Activated CD4-positive, alpha-beta T cell treated with anti-CD3 and anti-CD28 coated beads, Interleukin-2, amount 50 U/mL, for 24 hours (primary cell): ENCODE data around the gene ABI3BP.

ENCODE experiments used
- DNase-seq, 2 donors: peaks; one replicate each; pipeline ENCODE4 v3.0.0-alpha.2; 2020; ENCODE audit warnings: low read depth in 1 of 2, low spot score in 1 of 2

The ABI3BP gene

DNA sequence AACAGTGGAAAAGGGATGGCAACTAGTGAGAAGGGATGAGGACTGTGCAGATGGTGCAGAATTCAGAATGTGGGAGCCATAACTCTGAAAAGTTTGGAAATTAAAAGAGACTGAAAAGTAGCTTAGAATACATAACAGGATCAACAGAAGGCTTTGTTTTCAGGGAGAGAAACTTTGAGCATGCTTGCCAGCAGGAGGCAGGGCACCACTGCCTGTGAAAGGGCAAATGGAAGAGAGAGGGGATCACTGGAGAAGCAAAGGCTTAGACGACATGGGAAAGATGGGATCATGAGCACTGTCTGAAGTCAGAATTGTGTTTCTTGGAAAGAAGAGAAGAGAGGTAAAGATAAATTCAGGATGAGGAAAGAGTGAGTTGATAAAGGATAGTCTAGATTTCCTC lies 99.6 kb downstream of the ABI3BP start:
- no peak for DNase-seq

DNA sequence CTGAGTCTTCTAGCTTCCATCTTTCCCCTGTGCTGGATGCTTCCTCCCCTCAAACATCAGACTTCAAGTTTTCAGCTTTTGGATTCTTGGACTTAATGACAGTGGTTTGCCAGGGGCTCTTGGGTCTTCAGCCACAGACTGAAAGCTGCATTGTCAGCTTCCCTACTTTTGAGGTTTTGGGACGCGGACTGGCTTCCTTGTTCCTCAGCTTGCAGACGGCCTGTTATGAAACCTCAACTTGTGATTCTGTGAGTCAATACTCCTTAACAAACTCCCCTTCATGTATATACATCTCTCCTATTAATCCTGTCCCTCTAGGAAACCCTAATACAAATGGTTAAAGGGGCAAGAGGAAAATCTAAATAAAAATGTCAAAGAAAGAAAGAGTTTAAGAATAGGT lies 100.1 kb downstream of the ABI3BP start:
- no peak for DNase-seq

DNA sequence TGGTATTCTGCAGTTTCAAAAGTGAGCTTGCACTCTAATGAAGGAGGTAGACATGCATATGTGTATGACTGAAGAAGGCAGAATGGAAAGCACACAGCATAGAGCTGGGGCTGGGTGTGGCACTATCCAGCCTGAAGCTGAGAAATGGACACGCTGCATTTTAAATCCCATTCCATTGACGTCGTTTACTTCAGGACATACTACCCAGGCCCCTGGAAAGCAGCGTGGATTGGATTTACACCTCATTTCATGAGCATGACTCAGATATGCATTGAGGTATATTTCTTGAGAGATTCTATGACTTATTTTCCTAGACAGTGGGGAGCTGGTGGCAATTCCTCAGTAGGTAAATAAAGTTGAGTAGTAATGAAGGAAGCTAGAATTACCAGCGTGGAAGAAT lies 101.4 kb downstream of the ABI3BP start:
- no peak for DNase-seq

DNA sequence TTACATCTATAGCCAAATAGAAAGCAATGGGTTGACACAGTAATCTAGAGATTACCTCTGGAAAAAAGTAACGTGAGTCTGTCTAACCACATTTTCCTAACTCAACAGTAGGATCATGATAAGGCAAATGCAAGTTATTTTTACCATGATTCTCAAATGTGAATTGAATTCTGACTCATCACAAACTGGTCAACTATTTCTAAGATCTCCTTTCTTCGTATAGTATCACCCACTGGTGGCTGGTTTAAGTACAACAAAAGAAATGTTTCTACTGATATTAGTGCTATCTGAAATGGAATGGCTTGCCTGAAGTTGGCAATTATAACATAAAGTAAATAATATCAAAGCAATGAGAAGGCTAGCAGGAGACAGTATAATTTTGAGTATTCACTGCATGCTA lies 102.2 kb downstream of the ABI3BP start:
- DNase-seq = no peak

DNA sequence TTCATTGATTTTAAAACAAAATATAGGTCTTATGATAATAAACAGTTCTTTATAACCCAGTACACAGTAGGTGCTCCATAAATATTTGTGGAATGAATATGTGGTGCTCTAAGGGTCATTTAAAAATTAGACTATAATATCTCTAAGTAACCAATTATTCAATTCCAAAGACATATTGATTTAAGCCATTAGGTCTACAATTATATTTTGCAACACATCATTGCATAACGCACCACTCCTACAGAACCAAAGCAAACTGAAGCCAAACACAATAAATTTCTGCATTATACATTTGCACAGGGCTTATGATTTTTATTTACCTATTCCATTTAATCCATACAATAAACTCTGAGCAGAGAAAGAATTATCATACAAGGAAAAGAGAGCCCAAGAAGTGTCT lies 104.3 kb downstream of the ABI3BP start:
- no peak for DNase-seq

DNA sequence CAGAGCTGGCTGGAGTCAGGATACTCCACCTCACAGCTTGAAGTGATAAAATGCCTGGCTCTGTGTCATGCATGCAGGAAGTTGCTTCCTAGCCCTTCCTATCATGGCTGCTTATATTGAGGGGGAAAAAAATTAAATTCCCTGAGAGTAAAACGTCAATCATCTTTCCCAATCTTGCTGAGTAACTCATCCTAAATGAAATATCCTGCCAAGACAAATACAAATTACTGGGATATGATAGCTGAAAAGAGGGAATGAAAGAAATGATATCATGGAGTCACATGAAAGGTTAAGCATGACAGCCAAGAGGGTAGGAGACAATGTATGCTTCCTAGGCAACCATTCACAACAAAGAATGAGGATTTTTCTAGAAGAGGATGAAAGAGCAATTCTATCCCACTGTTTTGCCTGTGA lies 110.6 kb downstream of the ABI3BP start:
- no peak for DNase-seq

DNA sequence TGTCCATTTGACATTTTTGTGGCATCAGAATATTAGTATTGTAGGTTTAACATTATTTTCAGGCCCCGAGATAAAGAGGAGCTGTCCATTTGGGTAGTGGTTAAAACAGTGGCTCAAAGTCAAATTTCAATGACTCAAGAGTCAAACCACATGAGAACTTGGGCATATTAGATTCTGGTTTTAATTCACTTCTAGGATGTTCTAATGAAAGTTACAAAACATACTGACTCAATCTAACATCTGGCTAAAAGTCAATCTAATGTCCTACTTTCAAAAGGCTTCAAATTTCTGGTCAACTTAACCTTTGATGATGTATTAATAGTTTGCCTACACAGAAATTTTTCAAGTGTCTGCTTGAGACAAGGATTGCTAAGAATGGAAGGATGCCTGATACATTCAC lies 112.4 kb downstream of the ABI3BP start:
- no peak for DNase-seq

DNA sequence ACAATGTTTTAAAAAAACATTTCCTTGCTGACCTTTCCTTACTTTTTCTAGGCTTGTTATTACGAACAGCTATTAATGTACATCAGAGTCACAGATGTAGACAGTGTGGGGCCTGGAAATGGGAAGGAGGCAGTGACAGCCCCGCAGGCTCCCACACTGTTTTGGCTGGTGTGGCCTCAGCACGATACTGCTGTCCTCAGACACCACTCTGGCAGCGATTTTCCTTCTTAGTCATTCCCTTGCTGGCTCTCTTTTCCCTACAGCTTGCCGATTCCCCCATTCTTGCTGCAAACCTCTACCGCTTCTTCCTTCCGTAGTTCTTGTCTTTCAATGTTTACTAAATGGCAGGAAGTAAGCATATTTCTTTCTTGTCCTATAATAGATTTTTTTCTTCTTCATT lies 113.1 kb downstream of the ABI3BP start:
- no peak for DNase-seq

DNA sequence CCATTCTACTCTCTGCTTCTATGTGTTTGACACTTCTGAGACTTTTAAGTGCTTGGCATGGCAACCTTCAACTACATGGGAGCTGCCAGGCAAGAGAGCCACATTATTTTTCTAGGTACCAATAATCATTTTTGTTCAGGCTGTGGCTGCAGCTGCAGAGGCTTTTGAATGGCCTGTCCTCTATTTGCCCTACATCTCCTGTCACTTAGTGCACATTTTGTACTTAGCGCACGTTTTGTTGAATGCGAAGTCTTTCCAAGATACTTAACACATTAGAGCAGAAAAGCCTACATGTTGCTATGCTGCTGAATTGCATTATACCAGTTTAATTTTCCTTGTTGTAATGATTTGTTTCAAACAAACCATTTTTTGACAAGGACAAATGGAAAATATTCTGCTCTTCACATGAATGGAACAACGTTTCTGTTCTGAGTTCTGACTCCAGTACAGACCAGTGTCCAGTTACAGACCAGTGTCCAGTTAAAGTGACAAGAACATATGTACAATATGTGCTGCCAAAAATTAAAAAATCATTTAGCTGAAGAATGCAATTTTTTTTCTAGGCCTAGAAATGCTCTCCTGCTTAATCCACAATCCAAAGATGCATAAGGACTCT lies 113.9 kb downstream of the ABI3BP start:
- no peak for DNase-seq

DNA sequence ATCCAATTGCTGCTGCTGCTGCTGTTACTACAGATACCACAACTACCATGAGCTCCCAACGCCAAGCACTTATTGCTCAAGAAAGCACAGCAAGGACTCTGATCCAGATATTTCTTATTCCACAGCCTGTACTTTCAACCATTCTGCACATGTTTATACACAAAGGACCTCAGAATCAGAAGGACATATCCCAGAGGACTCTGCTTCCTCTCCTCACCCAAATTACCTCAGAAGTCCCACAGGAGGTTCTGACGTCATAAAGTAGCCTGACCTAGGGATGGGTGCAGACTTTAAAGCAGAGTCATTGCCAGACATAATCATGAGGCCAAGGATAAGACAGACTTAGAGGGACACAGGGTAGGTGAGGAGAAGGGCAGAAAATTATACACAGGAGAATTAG lies 115.9 kb downstream of the ABI3BP start:
- DNase-seq = no peak

DNA sequence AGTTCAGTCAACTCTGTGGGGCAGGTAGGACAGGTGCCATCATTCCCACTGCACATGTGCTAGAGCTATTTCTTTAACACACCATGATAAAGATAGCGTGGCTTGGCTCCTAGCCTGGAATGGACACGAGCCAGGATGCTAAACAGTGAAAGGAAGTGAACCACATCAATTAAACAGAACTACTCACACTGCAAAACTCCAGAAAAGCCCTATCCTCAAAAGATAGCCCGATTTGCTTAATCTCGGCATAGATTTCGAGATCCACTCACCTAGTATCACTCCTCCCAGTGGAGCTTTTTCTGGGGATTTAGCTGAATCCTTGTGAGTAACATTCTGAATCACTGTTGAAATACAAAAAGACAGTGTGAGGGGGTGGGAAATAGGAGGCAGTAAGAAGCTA lies 118.0 kb downstream of the ABI3BP start:
- no peak for DNase-seq

DNA sequence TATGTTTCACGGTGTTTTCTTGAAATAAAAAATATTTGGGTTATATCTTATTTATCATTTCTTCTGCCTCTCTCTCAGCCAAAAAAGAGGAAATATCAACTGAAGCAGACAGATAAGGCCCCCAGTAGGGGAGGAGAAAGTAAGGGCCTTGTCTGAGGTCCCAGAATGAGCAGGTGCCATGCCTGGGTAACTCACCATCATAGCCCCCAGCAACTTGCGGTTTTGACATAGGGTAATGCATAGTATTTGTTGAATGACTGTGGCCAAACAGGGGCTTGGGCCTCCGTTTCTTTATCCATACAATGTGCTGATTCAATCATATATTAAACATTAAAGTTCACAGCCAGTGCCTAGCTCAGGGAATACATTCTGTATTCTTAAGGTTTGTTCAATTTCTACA lies 119.6 kb downstream of the ABI3BP start:
- no peak for DNase-seq

DNA sequence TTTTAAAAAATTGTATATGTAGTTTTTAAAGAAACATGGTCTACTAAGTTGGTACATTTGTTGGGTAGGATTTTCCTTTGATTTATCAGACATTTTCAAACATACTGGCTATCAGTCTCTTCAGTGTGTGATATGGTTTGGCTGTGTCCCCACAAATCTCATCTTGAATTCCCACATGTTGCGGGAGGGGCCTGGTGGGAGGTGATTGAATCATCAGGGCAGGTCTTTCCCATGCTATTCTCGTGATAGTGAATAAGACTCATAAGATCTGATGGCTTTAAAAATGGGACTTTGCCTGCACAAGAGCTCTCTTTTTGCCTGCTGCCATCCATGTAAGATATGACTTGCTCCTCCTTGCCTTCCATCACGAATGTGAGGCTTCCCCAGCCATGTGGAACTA lies 121.9 kb downstream of the ABI3BP start:
- no peak for DNase-seq

DNA sequence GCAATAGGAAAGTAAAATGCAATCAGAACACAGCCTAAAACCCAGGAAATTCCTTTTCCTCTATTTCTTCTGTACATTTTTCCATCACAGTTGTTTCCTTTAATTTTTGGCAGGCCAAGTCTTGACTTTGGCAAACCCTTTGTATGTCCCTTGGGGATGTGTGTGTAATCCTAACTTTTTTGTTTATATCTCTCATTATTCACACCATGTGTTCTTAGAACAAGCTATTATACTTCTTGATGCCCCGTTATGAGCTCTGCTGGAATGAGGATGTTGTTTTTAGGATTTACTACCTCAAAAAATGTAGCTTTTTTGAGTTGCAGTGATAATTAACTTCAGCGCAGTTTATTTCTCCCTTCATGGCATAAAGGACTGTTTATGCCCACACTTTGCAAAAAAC lies 123.4 kb downstream of the ABI3BP start:
- DNase-seq = no peak

DNA sequence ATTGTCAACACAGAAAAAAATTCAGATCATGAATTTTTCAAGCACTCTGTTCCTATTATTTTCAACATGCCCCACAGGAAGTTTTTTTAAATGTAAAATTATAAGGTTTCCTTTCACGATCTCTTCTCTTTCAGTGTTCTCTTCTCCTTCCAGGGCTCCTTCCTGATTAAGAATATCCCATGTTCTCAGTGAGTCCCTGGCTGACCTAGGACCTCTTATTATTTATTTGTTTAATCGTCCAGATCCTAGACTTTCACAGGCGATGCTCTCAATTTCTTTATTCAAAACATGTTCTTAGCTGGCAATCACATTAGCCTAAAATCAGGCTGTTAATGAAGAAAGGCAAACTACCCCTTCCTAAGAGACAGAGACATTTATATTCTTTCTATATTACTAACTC lies 124.3 kb downstream of the ABI3BP start:
- DNase-seq = no peak

DNA sequence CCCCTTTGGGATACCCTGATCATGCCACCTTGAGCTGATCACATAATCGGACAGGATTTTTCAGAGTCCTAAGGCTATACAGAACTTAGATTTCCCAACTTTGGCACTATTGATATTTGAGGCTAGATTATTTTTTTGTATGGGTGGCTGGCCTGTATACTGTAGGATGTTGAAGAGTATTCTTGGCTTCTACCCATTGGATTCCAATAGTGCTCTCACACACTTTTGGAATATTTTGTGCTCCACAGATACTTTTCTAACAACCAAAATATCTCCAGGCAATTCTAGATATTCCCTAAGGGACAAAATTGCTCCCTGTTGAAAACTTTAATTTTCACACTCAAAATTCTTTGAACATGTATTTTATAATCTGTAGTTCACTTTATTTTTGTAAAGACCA lies 125.1 kb downstream of the ABI3BP start:
- DNase-seq = no peak

DNA sequence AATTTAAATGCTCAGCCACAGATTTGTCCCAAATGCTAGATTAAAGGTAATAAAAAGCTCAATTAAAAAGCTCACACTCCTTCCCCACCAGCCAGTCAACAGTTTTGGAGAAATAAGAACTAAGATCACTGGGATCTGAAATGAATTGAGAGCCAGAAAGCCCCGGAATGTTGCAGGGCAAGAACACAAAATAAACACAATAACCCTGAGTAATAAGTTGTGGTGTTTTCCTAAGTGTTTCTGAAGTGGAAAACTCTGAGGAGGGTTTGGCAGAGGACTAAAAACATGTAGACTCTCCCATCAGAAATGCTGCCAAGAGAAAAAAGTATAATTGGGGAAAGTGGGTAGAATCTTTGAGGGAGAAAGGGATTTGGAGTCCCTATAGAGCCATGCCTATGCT lies 127.8 kb downstream of the ABI3BP start:
- DNase-seq = no peak

DNA sequence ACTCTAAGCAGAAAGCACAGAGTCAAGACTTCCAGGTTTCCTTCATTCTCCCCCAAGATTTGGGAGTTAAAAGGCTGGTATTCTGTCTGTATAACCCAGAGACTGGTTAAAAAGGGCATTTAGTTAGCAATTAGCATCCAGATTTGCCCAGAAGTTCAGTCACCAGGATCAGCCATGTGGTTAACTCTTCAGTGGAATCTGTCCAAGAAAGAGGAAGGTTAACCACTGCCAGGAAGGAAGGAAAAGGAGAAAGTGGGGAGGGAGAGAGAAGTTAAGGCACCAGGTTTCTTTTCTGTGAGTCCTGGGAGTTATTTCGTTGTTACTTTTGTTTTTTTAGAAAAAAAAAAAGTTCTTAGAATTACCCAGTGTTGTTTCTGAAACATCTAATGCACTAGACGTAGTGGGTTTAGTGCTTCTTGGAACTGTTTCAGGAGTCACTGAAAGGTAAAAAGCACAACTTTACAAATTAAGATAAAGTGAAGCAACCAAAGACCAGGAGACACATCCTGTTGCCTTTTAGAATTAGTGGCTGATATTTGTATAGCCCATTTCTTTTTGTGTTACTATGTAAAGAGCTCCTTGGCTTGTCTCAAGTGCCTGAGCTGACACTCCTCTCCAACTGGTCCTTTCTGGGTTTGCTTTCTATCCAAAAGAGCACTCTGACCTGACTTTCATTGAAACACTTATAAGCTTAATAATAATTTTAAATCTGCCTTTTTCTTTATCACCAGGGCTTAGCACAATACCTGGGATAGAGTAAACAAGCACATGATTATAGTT lies 128.6 kb downstream of the ABI3BP start:
- no peak for DNase-seq

DNA sequence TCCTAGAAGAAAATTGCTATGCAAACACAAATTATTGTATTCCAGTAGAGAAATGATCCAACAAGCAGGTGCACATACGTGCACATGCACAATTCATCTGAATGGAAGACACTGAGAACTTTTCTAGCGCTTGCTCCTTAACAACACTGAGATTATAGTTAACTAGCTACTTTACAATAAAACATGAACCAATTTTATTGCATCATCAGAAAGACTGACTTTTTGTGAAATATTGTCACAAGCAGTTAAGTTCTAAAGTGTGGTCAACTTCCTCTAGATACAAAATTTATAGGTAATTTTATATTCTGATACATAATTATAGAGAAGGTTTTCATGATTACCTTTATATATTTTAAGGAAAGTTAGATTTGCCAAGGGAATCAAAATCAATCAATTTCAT lies 135.4 kb downstream of the ABI3BP start:
- DNase-seq = no peak

DNA sequence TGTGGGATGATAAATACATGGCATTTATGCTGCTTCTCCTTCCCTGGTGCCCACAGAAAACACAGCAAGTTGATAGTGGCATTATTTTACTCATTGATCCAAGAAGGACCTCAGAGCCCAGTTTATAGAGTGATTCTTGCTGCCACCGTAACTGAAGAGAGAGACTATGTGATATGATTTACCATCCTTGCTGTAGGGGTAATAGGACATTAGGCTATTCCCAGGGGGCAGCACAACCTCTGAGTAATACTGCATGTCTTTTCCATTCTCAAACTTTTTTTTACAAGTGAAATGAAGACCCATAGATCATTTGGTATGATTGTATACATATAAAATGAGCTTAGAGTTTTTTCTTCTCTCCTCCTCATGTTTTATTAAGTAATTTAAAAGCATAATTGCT lies 136.4 kb downstream of the ABI3BP start:
- no peak for DNase-seq

DNA sequence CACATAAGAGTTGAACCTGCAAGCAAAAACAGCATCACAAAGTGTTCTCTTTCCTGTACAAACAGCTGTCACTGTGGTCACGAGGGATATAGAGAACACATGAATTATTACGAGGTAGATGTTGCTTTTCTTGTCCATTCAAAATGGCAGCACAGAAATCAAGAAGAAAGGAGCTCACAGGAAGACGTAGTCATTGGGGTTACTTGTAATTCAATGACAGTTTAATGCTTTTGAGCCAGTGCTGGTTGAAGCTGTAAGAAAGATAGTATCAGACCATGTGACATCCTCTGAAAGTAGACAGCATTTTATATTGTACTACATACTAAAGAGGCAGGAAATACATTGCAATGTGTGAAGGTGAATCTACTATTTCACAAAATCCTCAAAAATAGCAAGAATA lies 140.4 kb downstream of the ABI3BP start:
- DNase-seq = no peak

DNA sequence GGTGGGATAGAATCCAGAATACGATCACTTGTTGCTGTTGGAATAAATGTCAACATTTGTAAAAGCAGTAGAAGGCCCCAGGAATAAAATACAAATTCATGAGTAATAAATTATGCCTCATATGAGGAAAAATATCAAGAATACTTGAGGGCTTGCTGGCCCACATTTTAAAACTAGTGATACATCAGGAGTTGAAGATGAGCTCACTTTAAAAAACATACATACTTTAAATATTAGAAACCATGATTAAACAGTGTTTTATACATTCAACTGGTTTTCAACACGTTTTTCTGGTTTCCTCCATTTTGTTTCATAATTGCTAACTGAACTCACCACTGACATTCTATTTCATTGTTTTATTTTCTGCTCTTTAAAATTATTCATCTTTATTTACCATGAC lies 142.5 kb downstream of the ABI3BP start:
- DNase-seq = no peak

DNA sequence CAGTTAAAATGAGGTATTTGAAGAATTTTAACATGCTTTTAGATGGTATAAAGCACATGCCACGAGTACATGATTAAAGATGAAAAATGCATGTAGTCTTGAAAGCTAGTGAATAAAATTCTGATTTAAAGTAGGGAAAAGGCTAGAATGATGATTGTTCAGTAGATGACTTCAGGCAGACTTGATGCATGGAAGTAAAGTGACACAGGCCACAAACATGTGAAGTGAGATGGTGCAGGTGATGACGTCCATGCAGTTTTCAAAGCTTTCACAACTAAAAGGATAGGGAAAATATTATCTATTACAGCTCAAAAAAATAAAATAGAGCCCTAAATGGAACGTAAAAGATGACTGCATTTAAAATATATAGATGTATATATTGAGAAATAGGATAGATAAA lies 143.1 kb downstream of the ABI3BP start:
- DNase-seq = no peak
